Glutamatergic neuron (in vitro differentiated cells): Measurements from ENCODE around the gene TBX10. TPM values are rescaled to one million over a fixed set of nuclear protein-coding genes. Genes with fewer than 3 reads are reported as not detected.

Source experiments
- DNase-seq: peaks from one replicate; pipeline ENCODE4 v3.0.0; 2022
- H3K27ac Mint-ChIP-seq: one replicate; pipeline ENCODE4 v1.8.0; 2020; ENCODE audit warnings: mild to moderate bottlenecking, mixed read lengths, inconsistent platforms; ENCODE audit not compliant: unreplicated experiment
- H3K27me3 Mint-ChIP-seq: one replicate; pipeline ENCODE4 v1.8.0; 2020; ENCODE audit warnings: mild to moderate bottlenecking, moderate library complexity, mixed read lengths, inconsistent platforms; ENCODE audit not compliant: unreplicated experiment
- H3K36me3 Mint-ChIP-seq: one replicate; pipeline ENCODE4 v1.8.0; 2020; ENCODE audit warnings: mild to moderate bottlenecking, mixed read lengths, inconsistent platforms; ENCODE audit not compliant: unreplicated experiment
- H3K4me1 Mint-ChIP-seq: one replicate; pipeline ENCODE4 v1.8.0; 2020; ENCODE audit warnings: mild to moderate bottlenecking, low read depth, mixed read lengths, inconsistent platforms; ENCODE audit not compliant: unreplicated experiment
- H3K4me3 Mint-ChIP-seq: one replicate; pipeline ENCODE4 v1.8.0; 2020; ENCODE audit warnings: mild to moderate bottlenecking, mixed read lengths, inconsistent platforms; ENCODE audit not compliant: unreplicated experiment
- H3K9me3 Mint-ChIP-seq: one replicate; pipeline ENCODE4 v1.8.0; 2020; ENCODE audit warnings: mild to moderate bottlenecking, moderate library complexity, mixed read lengths, inconsistent platforms; ENCODE audit not compliant: unreplicated experiment
- CTCF ChIP-seq: fragments of 200-600 bp; sonication (generic); IDR thresholded peaks from one replicate; pipeline ENCODE4 v1.5.0; 2021; ENCODE audit not compliant: partially characterized antibody, unreplicated experiment
- total RNA-seq: library from RNA; stranded (reverse); fragmentation: NEBNext Ultra II Directional; extraction: Animal tissue kit (Norgen Biotek cat#: 25700); gene quantifications from one replicate; pipeline ENCODE4 v1.2.1, GENCODE V29; 2021; ENCODE audit not compliant: unreplicated experiment

TBX10 gene
- total RNA-seq, 1 donor from 2014 or later, result not detected

- TF ChIP-seq CTCF, result no peak
- DNase-seq, result no peak
- Mint-ChIP-seq H3K4me1 (peaks cover 19% of the 10 kb centered on the region), H3K4me3 (peak overlapping the region; percentile 75), H3K27ac (peak overlapping the region; percentile 78), H3K36me3 (no peaks in the 10 kb centered on the region), H3K27me3 (peaks cover 10% of the 10 kb centered on the region), H3K9me3 (peaks cover 10% of the 10 kb centered on the region)
These were observed 58.1 kb downstream of the TBX10 start for GRCh38 chr11:67581469-67581868.

Other genes starting within 250 kb of the TBX10 start
- 12.1 TPM for gene RAD9A, start 247.8 kb downstream of the TBX10 start, total RNA-seq
- gene PPP1CA, start 237.9 kb downstream of the TBX10 start, total RNA-seq, result 163 TPM
- not detected for gene TBC1D10C, start 235.7 kb downstream of the TBX10 start, total RNA-seq
- gene CARNS1, start 224.1 kb downstream of the TBX10 start, total RNA-seq, result 0.07 TPM
- 69.0 TPM for gene RPS6KB2, start 211.3 kb downstream of the TBX10 start, total RNA-seq
- gene PTPRCAP, start 202.1 kb downstream of the TBX10 start, total RNA-seq, result 2.1 TPM
- gene CORO1B, start 196.3 kb downstream of the TBX10 start, total RNA-seq, result 88.8 TPM
- gene GPR152, start 187.0 kb downstream of the TBX10 start, total RNA-seq, result not detected
- gene CABP4, start 184.4 kb downstream of the TBX10 start, total RNA-seq, result not detected
- 41.9 TPM for gene TMEM134, start 170.5 kb downstream of the TBX10 start, total RNA-seq
- gene AIP, start 156.7 kb downstream of the TBX10 start, total RNA-seq, result 43.0 TPM
- gene PITPNM1, start 134.4 kb downstream of the TBX10 start, total RNA-seq, result 25.6 TPM
- gene CDK2AP2, start 131.6 kb downstream of the TBX10 start, total RNA-seq, result 21.9 TPM
- not detected for gene CABP2, start 116.3 kb downstream of the TBX10 start, total RNA-seq
- gene GSTP1, start 56.0 kb downstream of the TBX10 start, total RNA-seq, result 712 TPM
- gene NDUFV1, start 32.8 kb downstream of the TBX10 start, total RNA-seq, result 216 TPM
- gene NUDT8, start 9.8 kb downstream of the TBX10 start, total RNA-seq, result 5.8 TPM
- gene ACY3, start 11.0 kb upstream of the TBX10 start, total RNA-seq, result not detected
- gene ALDH3B2, start 34.9 kb upstream of the TBX10 start, total RNA-seq, result not detected